Measurements from ENCODE around the gene NKG7.

GRCh38 chr19:51407511-51408131 lies 35.2 kb upstream of the NKG7 start:
- TF ChIP-seq PATZ1 (CRISPR knock-in tag; IDR thresholded peaks at IDR 0.05; ENCODE audit: borderline replicate concordance) (no peak), ZFP3 (CRISPR knock-in tag; IDR thresholded peaks at IDR 0.05) (no peak), TSHZ2 (CRISPR knock-in tag; IDR thresholded peaks at IDR 0.05) (no peak), ZFP30 (CRISPR knock-in tag; IDR thresholded peaks at IDR 0.05) (no peak), OSR1 (CRISPR knock-in tag; IDR thresholded peaks at IDR 0.05) (no peak), ESRRG (CRISPR knock-in tag; IDR thresholded peaks at IDR 0.05) (no peak), TCF4 (CRISPR knock-in tag; IDR thresholded peaks at IDR 0.05; ENCODE audit: borderline replicate concordance) (no peak), CREB5 (CRISPR knock-in tag; IDR thresholded peaks at IDR 0.05; ENCODE audit: low read depth) (no peak), ISL1 (CRISPR knock-in tag; IDR thresholded peaks at IDR 0.05) (no peak), ZNF565 (CRISPR knock-in tag; conservative IDR thresholded peaks at IDR 0.05; ENCODE audit: low read depth) (no peak), CSDC2 (CRISPR knock-in tag; IDR thresholded peaks at IDR 0.05) (no peak), POU6F1 (CRISPR knock-in tag; IDR thresholded peaks at IDR 0.05; ENCODE audit: borderline replicate concordance, low read depth) (no peak), RARB (CRISPR knock-in tag; IDR thresholded peaks at IDR 0.05) (no peak), BACH2 (CRISPR knock-in tag; IDR thresholded peaks at IDR 0.05; ENCODE audit: borderline replicate concordance) (no peak)
